PC-3 (cell line): ENCODE measurements around the gene KDM4C.

Source experiments
- CTCF ChIP-seq: fragments of 300-600 bp; sonication (generic); conservative IDR thresholded peaks from 2 replicates; pipeline ENCODE4 v1.5.1; 2017; ENCODE audit warnings: antibody characterized with exemption, low read depth, mild to moderate bottlenecking, low read length
- EZH2 ChIP-seq: fragments of 300-600 bp; sonication (generic); IDR thresholded peaks from one replicate; pipeline ENCODE4 v1.6.1; 2017; ENCODE audit warnings: antibody characterized with exemption, mild to moderate bottlenecking, low read length; ENCODE audit not compliant: unreplicated experiment
- EZH2phosphoT487 ChIP-seq: fragments of 300-600 bp; sonication (generic); IDR thresholded peaks from 2 replicates; pipeline ENCODE4 v1.6.1; 2018; ENCODE audit warnings: mild to moderate bottlenecking, antibody characterized with exemption, low read length, borderline replicate concordance

- TF ChIP-seq CTCF = no peak
- no peak for TF ChIP-seq EZH2
- no peak for TF ChIP-seq EZH2phosphoT487
Measured at GRCh38 chr9:7051711-7052110, 293.9 kb downstream of the KDM4C start.
